ENCODE results near the gene DZIP1L. TPM values are rescaled to one million over a fixed set of nuclear protein-coding genes. Genes with fewer than 3 reads are reported as not detected.

DZIP1L gene
- total and polyA plus RNA-seq, 9 donors, result 4.9 to 29.0 (median 18.9) TPM

DNA sequence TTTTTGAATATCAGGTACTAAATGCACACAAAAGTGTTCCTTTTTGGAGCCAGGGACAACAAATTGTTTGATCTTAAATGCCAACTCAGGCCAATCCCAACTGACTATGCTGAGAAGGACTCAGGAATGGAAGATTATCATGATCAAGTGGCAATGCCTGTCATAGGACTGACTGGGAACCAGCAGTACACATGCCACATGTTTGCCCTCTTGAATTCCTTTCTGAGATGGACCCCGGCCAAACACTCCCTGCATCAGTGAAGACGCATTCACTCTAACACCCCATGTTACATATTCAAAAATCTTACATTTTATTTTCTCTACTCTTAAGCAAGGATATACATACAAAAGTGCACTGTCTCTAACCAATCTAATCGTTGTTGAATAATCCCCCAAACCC, 69.3 kb downstream of the DZIP1L start:
- TF ChIP-seq, protein P1, sequence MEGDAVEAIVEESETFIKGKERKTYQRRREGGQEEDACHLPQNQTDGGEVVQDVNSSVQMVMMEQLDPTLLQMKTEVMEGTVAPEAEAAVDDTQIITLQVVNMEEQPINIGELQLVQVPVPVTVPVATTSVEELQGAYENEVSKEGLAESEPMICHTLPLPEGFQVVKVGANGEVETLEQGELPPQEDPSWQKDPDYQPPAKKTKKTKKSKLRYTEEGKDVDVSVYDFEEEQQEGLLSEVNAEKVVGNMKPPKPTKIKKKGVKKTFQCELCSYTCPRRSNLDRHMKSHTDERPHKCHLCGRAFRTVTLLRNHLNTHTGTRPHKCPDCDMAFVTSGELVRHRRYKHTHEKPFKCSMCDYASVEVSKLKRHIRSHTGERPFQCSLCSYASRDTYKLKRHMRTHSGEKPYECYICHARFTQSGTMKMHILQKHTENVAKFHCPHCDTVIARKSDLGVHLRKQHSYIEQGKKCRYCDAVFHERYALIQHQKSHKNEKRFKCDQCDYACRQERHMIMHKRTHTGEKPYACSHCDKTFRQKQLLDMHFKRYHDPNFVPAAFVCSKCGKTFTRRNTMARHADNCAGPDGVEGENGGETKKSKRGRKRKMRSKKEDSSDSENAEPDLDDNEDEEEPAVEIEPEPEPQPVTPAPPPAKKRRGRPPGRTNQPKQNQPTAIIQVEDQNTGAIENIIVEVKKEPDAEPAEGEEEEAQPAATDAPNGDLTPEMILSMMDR (IDR thresholded peaks at IDR 0.05), result no peak
- TF ChIP-seq POLR2A (IDR thresholded peaks at IDR 0.05) (no peak), EP300 (IDR thresholded peaks at IDR 0.05) (no peak)
- Histone ChIP-seq H3K9me3 (no peaks in the 10 kb centered on the region), H3K36me3 (no peaks in the 10 kb centered on the region), H3K4me1 (ENCODE audit: insufficient read depth) (peaks cover 1% of the 10 kb centered on the region), H3K4me3 (no peak overlapping the region), H3K27ac (no peak overlapping the region), H3K27me3 (no peaks in the 10 kb centered on the region)
- WGBS, 3 donors, result 90 to 94% (median 90%) methylated on average over 3 of the region's 3 CpGs
- intact Hi-C loops (cut with DNase I), result no loop called here
- no peak for DNase-seq

DNA sequence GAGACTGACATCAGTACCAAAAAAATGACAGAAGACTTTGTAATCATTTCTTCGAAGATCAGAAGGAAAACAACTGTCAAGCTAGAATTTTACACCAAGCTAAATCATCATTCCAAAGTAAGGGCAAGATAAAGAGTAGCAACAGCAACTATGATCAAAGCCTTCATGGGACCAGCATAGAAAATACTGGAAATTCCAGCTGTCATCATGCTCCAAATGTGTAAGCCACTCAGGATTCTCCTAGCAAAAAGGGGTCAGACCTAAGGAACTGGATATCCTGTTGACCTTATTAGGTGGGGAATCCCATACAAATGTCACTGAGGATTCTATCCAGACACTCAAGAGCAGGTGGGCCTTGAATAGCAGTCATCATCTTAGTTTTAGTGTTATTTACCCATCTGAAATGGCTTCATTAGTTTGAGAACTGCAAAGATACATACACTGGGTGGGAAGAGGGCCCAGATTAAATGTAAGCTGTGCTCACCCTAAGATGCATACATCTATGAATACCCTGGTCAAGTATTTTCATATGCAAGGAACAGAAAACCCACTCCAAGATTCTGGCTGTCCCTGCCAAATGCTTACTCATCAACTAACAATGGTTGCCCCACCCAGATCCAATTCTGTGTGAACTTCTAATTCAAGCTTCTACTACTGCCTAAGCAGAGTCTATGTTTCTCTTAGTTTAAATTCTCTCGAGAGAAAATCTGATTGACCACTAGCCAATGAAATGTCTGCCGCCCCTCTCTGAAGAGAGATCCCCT, 72.0 kb downstream of the DZIP1L start:
- H3K4me1 ChIP-seq (ENCODE audit: insufficient read depth), result no peaks in the 10 kb centered on the region
- no peaks in the 10 kb centered on the region for H3K36me3 ChIP-seq
- H3K27ac ChIP-seq, result no peak overlapping the region
- intact Hi-C loops (cut with DNase I), result no loop called here
- H3K27me3 ChIP-seq, result no peaks in the 10 kb centered on the region
- no peak for DNase-seq
- no peaks in the 10 kb centered on the region for H3K9me3 ChIP-seq
- TF ChIP-seq POLR2A (IDR thresholded peaks at IDR 0.05) (no peak), EP300 (IDR thresholded peaks at IDR 0.05) (no peak)
- TF ChIP-seq, protein P1 (IDR thresholded peaks at IDR 0.05), result no peak
- H3K4me3 ChIP-seq, result no peak overlapping the region
- WGBS, 3 donors, result 58 to 70% (median 65%) methylated on average over 3 of the region's 3 CpGs

DNA sequence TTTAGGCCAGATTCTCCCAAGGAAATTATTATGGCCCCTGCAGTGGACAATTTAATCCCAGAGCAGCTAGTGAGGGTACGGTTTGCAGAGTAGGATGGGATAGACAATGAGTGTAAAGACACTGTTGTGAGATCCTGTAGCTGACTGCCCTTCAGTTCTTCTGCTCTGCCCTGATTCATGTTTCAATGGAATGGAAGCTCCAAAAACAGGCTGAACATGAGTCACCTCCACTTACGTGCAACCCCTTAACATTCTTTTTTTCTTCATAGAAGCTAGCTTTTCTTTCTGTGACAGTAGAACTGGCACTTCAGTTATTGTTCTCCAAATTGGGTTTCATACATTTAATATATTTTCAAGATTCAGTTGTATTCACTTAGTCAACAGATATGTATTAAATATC, 73.4 kb downstream of the DZIP1L start:
- WGBS, 3 donors, result 87 to 94% (median 91%) methylated on average over 2 of the region's 2 CpGs

DNA sequence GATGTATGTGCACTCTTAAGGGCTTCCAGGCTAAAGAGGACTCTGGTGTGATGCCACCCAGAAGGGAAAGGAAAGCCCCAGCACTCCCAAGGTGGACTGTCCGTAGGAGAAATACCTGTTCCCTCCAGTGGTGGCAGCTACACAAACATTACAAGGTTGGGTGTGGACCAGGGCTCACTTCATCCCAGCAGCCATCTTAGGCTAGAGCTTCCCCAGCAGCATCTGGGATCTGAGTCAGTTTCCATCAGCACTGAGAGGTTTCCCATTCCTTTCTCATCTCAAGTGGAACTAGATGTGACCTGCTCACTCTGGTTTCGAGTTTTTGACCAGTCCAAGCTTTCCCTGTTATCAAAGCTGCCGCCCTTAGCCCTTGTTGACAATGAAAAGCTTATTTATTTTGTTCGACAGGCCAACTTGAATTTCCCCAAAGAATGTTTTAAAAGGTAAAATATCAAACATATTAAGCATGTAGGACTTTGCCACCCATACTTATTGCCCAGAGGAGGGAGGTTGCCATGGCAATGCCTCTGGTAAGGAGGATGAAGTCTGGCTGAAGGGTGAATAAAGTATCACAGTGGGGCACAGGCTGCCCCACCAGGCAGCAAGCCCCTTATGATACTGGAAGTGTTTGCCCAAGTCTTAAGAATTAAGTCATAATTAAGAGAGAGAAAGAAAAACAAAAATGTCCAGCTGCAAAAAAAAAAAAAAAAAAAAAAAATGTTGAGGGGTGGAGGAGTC, 76.5 kb downstream of the DZIP1L start:
- WGBS, 3 donors, result 94 to 98% (median 98%) methylated on average over 4 of the region's 4 CpGs

More for the DNA sequence above, 73.4 kb downstream of the DZIP1L start:
- H3K36me3 ChIP-seq, result no peaks in the 10 kb centered on the region
- intact Hi-C loops (cut with DNase I), result no loop called here
- no peak overlapping the region for H3K4me3 ChIP-seq
- no peak overlapping the region for H3K27ac ChIP-seq
- no peaks in the 10 kb centered on the region for H3K9me3 ChIP-seq
- H3K27me3 ChIP-seq, result no peaks in the 10 kb centered on the region
- no peak for DNase-seq
- H3K4me1 ChIP-seq (ENCODE audit: insufficient read depth), result no peaks in the 10 kb centered on the region
- TF ChIP-seq, protein P1 (IDR thresholded peaks at IDR 0.05), result no peak
- TF ChIP-seq EP300 (IDR thresholded peaks at IDR 0.05) (no peak), POLR2A (IDR thresholded peaks at IDR 0.05) (no peak)

More for the DNA sequence above, 76.5 kb downstream of the DZIP1L start:
- Histone ChIP-seq H3K36me3 (no peaks in the 10 kb centered on the region), H3K27ac (no peak overlapping the region), H3K4me3 (no peak overlapping the region), H3K4me1 (ENCODE audit: insufficient read depth) (no peaks in the 10 kb centered on the region), H3K27me3 (no peaks in the 10 kb centered on the region), H3K9me3 (no peaks in the 10 kb centered on the region)
- TF ChIP-seq EP300 (IDR thresholded peaks at IDR 0.05) (no peak), POLR2A (IDR thresholded peaks at IDR 0.05) (no peak)
- TF ChIP-seq, protein P1 (IDR thresholded peaks at IDR 0.05), result no peak
- intact Hi-C loops (cut with DNase I), result no loop called here
- DNase-seq, result no peak
